Astrocyte of the spinal cord (primary cell): Measurements from ENCODE around the gene PLEKHF1.

ENCODE experiments used
- DNase-seq: peaks from one replicate; pipeline ENCODE4 v3.0.0; 2011; ENCODE audit warnings: low read depth, low spot score
- H3K4me3 ChIP-seq: 2 replicates; pipeline ENCODE4 v1.5.1; 2011; ENCODE audit warnings: low read depth, mild to moderate bottlenecking, low read length, moderate library complexity
- CTCF ChIP-seq: IDR thresholded peaks from 2 replicates; pipeline ENCODE4 v1.5.1; 2012; ENCODE audit warnings: low read depth, mild to moderate bottlenecking, low read length, inconsistent platforms
- in situ Hi-C: cut with HindIII; loops from 2 replicates; pipeline ENCODE4 v1.10.0; 2017; ENCODE audit warnings: low sequenced_read_pairs

PLEKHF1 gene

GRCh38 chr19:29674374-29675119 is 9.3 kb downstream of the PLEKHF1 start:
- in situ Hi-C loops, result no loop called here
- no peak for DNase-seq

GRCh38 chr19:29675120-29675649 is 9.9 kb downstream of the PLEKHF1 start:
- in situ Hi-C loops, result no loop called here
- no peak for TF ChIP-seq CTCF
- DNase-seq, result no peak
- no peak overlapping the region for H3K4me3 ChIP-seq

More at GRCh38 chr19:29674374-29675119, 9.3 kb downstream of the PLEKHF1 start:
- no peak for TF ChIP-seq CTCF
- no peak overlapping the region for H3K4me3 ChIP-seq

GRCh38 chr19:29675650-29676186 is 10.5 kb downstream of the PLEKHF1 start:
- no peak overlapping the region for H3K4me3 ChIP-seq
- in situ Hi-C loops, result no loop called here
- TF ChIP-seq CTCF, result no peak
- no peak for DNase-seq

- no peak for TF ChIP-seq CTCF
- in situ Hi-C loops, result no loop called here
- no peak for DNase-seq
- no peak overlapping the region for H3K4me3 ChIP-seq
Observed at GRCh38 chr19:29676586-29676985, 11.3 kb downstream of the PLEKHF1 start.

- DNase-seq, result no peak
Observed at GRCh38 chr19:29677001-29677817, 11.9 kb downstream of the PLEKHF1 start.

More at GRCh38 chr19:29677001-29677817, 11.9 kb downstream of the PLEKHF1 start:
- in situ Hi-C loops, result no loop called here
- TF ChIP-seq CTCF, result no peak
- H3K4me3 ChIP-seq, result no peak overlapping the region
